HCT116 (cell line): ENCODE results near the gene IL1R2. TPM values are rescaled to one million over a fixed set of nuclear protein-coding genes. Genes with fewer than 3 reads are reported as not detected.

ENCODE experiments used
- ATAC-seq: fragments of 200-7000 bp; cut with Tn5 transposase; 2 replicates; pipeline ENCODE4 v1.9.1; 2020; ENCODE audit warnings: mild to moderate bottlenecking, moderate library complexity
- BruUV-seq: library from RNA; stranded (reverse); fragments of 400-500 nt; replicated peaks from 2 replicates; lab custom pipeline; 2021; lab: Mats Ljungman, UMichigan
- CTCF ChIA-PET: fragments of 300-600 bp; sonication (Branson Sonifier 250); formaldehyde crosslinking; loops from one replicate; lab custom pipeline; 2021; ENCODE audit warnings: antibody characterized with exemption; lab: Charles Lee
- POLR2A ChIA-PET: fragments of 300-600, 350-600 bp; sonication (Branson Sonifier 250); formaldehyde crosslinking; loops from one replicate; lab custom pipeline; 2021; ENCODE audit warnings: antibody characterized with exemption; lab: Charles Lee
- RAD21 ChIA-PET, 2 experiments: fragments of 300-600 bp; sonication (Branson Sonifier 250); formaldehyde crosslinking; loops; one replicate each; lab custom pipeline; 2023; ENCODE audit warnings: low total read pairs in 2 of 2; ENCODE audit not compliant: uncharacterized antibody in 2 of 2, unreplicated experiment in 2 of 2, low non-redundant PET in 1 of 2; lab: Charles Lee
- DNase-seq: peaks from one replicate; pipeline ENCODE4 v3.0.0-alpha.2; 2010; ENCODE audit warnings: low read depth, low spot score
- H2AFZ ChIP-seq: fragments of 200-600 bp; shearing (Covaris generic), sonication (generic); 2 replicates; pipeline ENCODE4 v1.6.1; 2017; ENCODE audit warnings: low read depth, mixed run types, mixed read lengths, antibody characterized with exemption, low read length; ENCODE audit not compliant: poor library complexity, severe bottlenecking
- H3K27ac ChIP-seq: 2 replicates; pipeline ENCODE4 v1.5.1; 2012; ENCODE audit warnings: low read depth, low read length
- H3K27me3 ChIP-seq: fragments of 200-600 bp; sonication (generic); 2 replicates; pipeline ENCODE4 v1.6.1; 2016; ENCODE audit warnings: mixed run types, low read length, mixed read lengths; ENCODE audit not compliant: insufficient read depth
- H3K36me3 ChIP-seq, 2 experiments: fragments of 200-500 bp in 1 of 2; fragments of 200-600 bp in 1 of 2; sonication (Bioruptor generic) in 1 of 2; sonication (generic) in 1 of 2; 2 replicates each; pipeline versions ENCODE4 v1.5.1 to v1.6.1; 2014 to 2016; ENCODE audit warnings: low read length in 2 of 2, inconsistent platforms in 1 of 2, mixed read lengths in 1 of 2, mixed run types in 1 of 2; ENCODE audit not compliant: insufficient read depth in 2 of 2, control insufficient read depth in 1 of 2
- H3K4me1 ChIP-seq, 2 experiments: fragments of 200-600 bp in 1 of 2; sonication (generic) in 1 of 2; 2 replicates each; pipeline versions ENCODE4 v1.5.1 to v1.6.1; 2012 to 2017; ENCODE audit warnings: low read length in 2 of 2, inconsistent platforms in 1 of 2, mild to moderate bottlenecking in 1 of 2, mixed read lengths in 1 of 2, mixed run types in 1 of 2, moderate library complexity in 1 of 2; ENCODE audit not compliant: insufficient read depth in 2 of 2, control insufficient read depth in 1 of 2
- H3K4me2 ChIP-seq: fragments of 200-600 bp; sonication (generic); 2 replicates; pipeline ENCODE4 v1.6.1; 2017; ENCODE audit warnings: mixed run types, low read length, mixed read lengths
- H3K4me3 ChIP-seq, 2 experiments: fragments of 200-600 bp in 1 of 2; sonication (generic) in 1 of 2; replicated peaks in 1 of 2; 2 replicates each; pipeline ENCODE4 v1.5.1; 2011 to 2016; ENCODE audit warnings: low read length in 2 of 2, control low read depth in 1 of 2, low read depth in 1 of 2, mild to moderate bottlenecking in 1 of 2, mixed read lengths in 1 of 2, mixed run types in 1 of 2
- H3K79me2 ChIP-seq: fragments of 200-600 bp; sonication (generic); 2 replicates; pipeline ENCODE4 v1.6.1; 2017; ENCODE audit warnings: mild to moderate bottlenecking, mixed run types, low read length, moderate library complexity, mixed read lengths; ENCODE audit not compliant: insufficient read depth
- H3K9ac ChIP-seq: fragments of 200-600 bp; sonication (generic); 2 replicates; pipeline ENCODE4 v1.6.1; 2016; ENCODE audit warnings: low read length, mixed read lengths
- H3K9me2 ChIP-seq: fragments of 200-600 bp; sonication (generic), shearing (Covaris generic); 2 replicates; pipeline ENCODE4 v1.6.1; 2017; ENCODE audit warnings: mixed run types, mild to moderate bottlenecking, moderate library complexity; ENCODE audit not compliant: insufficient read depth
- H3K9me3 ChIP-seq, 2 experiments: fragments of 200-500 bp in 1 of 2; fragments of 200-600 bp in 1 of 2; sonication (Bioruptor generic) in 1 of 2; sonication (generic) in 1 of 2; 2 replicates each; pipeline ENCODE4 v1.6.1; 2014 to 2017; ENCODE audit warnings: low read length in 2 of 2, mixed read lengths in 2 of 2, inconsistent platforms in 1 of 2, low read depth in 1 of 2, mild to moderate bottlenecking in 1 of 2, mixed run types in 1 of 2, moderate library complexity in 1 of 2; ENCODE audit not compliant: control insufficient read depth in 1 of 2, insufficient read depth in 1 of 2
- H4K20me1 ChIP-seq: fragments of 200-600 bp; sonication (generic), shearing (Covaris generic); 2 replicates; pipeline ENCODE4 v1.6.1; 2017; ENCODE audit warnings: mixed run types, mild to moderate bottlenecking, moderate library complexity; ENCODE audit not compliant: insufficient read depth
- FOSL1 ChIP-seq: IDR thresholded peaks from 2 replicates; pipeline ENCODE4 v1.6.1; 2012; ENCODE audit warnings: low read depth
- REST ChIP-seq: IDR thresholded peaks from 2 replicates; pipeline ENCODE4 v1.6.1; 2012; ENCODE audit warnings: low read depth
- ZBTB33 ChIP-seq: IDR thresholded peaks from 2 replicates; pipeline ENCODE4 v1.6.1; 2011; ENCODE audit warnings: mild to moderate bottlenecking, low read length, moderate library complexity; ENCODE audit not compliant: insufficient replicate concordance; ENCODE audit errors: extremely low read depth
- intact Hi-C: fragments of 100-400 bp; cut with micrococcal nuclease; formaldehyde crosslinking; loops from 2 replicates; pipeline ENCODE4 v1.10.0; 2022
- total RNA-seq: library from RNA; stranded (reverse); gene quantifications from one replicate; pipeline ENCODE4 v1.2.1, GENCODE V29; 2021; ENCODE audit not compliant: unreplicated experiment

IL1R2 gene
- total RNA-seq, 1 experiment from 2014 or later = 0.52 TPM

- TF ChIP-seq ZBTB33 = no peak
- no peak for TF ChIP-seq REST
Observed at GRCh38 chr2:102055346-102055990, 63.7 kb downstream of the IL1R2 start (continued).

GRCh38 chr2:102056079-102056581, 64.4 kb downstream of the IL1R2 start:
- no peaks in the 10 kb centered on the region for H3K36me3 ChIP-seq
- H3K9me3 ChIP-seq = no peaks in the 10 kb centered on the region
- DNase-seq = no peak
- H3K27ac ChIP-seq = no peak overlapping the region
- CTCF ChIA-PET = interaction anchor here (1.1 kb wide), 1 partner anchor 184 kb away, joined by 3 read pairs; no protein-coding TSS in a partner anchor
- no peak for TF ChIP-seq FOSL1
- TF ChIP-seq, all 23 proteins: peak for 0
- RAD21 ChIA-PET = no interaction called here
- POLR2A ChIA-PET = no interaction called here
- Histone ChIP-seq H3K4me2 (no peak overlapping the region), H3K4me1 (no peaks in the 10 kb centered on the region; a peak in 1 of 4 replicates), H3K79me2 (no peaks in the 10 kb centered on the region), H4K20me1 (no peaks in the 10 kb centered on the region), H3K27me3 (no peaks in the 10 kb centered on the region), H3K9ac (no peak overlapping the region), H2AFZ (no peak overlapping the region), H3K9me2 (no peaks in the 10 kb centered on the region), H3K4me3 (no peak overlapping the region)
- ATAC-seq = no peak
- intact Hi-C loops = no loop called here
- no TSS peak for BruUV-seq
